HEK293 (cell line): ENCODE measurements around the gene RAB3C.

ENCODE experiments used
- BCL11A ChIP-seq: fragments of 450-650 bp; formaldehyde crosslinking; IDR thresholded peaks from 2 replicates; pipeline ENCODE4 v1.5.1; 2016; ENCODE audit warnings: low read depth, missing biosample characterization, missing genetic modification characterization
- GLIS2 ChIP-seq: fragments of 450-650 bp; formaldehyde crosslinking; IDR thresholded peaks from 2 replicates; pipeline ENCODE4 v1.5.1; 2016; ENCODE audit warnings: missing biosample characterization, missing genetic modification characterization
- KLF10 ChIP-seq: fragments of 450-650 bp; IDR thresholded peaks from 2 replicates; pipeline ENCODE4 v1.5.1; 2018; ENCODE audit warnings: missing biosample characterization, mild to moderate bottlenecking, missing genetic modification characterization
- KLF16 ChIP-seq: fragments of 450-650 bp; formaldehyde crosslinking; IDR thresholded peaks from 2 replicates; pipeline ENCODE4 v1.5.1; 2017; ENCODE audit warnings: missing biosample characterization, missing genetic modification characterization
- MYNN ChIP-seq: fragments of 450-650 bp; formaldehyde crosslinking; IDR thresholded peaks from 2 replicates; pipeline ENCODE4 v1.5.1; 2016; ENCODE audit warnings: missing biosample characterization, missing genetic modification characterization, borderline replicate concordance
- OSR2 ChIP-seq: fragments of 450-650 bp; formaldehyde crosslinking; IDR thresholded peaks from 2 replicates; pipeline ENCODE4 v1.5.1; 2016; ENCODE audit warnings: missing biosample characterization, missing genetic modification characterization
- REPIN1 ChIP-seq: fragments of 450-650 bp; formaldehyde crosslinking; IDR thresholded peaks from 2 replicates; pipeline ENCODE4 v1.5.1; 2017; ENCODE audit warnings: missing biosample characterization, missing genetic modification characterization, low read depth
- SETDB1 ChIP-seq: IDR thresholded peaks from one replicate; pipeline ENCODE4 v1.6.1; 2017; ENCODE audit warnings: mild to moderate bottlenecking, low read length, moderate library complexity, mixed read lengths; ENCODE audit not compliant: insufficient read length
- SP2 ChIP-seq: fragments of 450-650 bp; formaldehyde crosslinking; IDR thresholded peaks from 2 replicates; pipeline ENCODE4 v1.5.1; 2016; ENCODE audit warnings: missing biosample characterization, missing genetic modification characterization
- YY1 ChIP-seq: fragments of 450-650 bp; formaldehyde crosslinking; IDR thresholded peaks from 2 replicates; pipeline ENCODE4 v1.5.1; 2018; ENCODE audit warnings: missing biosample characterization, missing genetic modification characterization
- ZBTB21 ChIP-seq: fragments of 450-650 bp; formaldehyde crosslinking; IDR thresholded peaks from 2 replicates; pipeline ENCODE4 v1.5.1; 2017; ENCODE audit warnings: missing biosample characterization, missing genetic modification characterization
- ZNF114 ChIP-seq: fragments of 450-650 bp; formaldehyde crosslinking; IDR thresholded peaks from 2 replicates; pipeline ENCODE4 v1.5.0; 2017; ENCODE audit warnings: missing biosample characterization, missing genetic modification characterization
- ZNF202 ChIP-seq: fragments of 450-650 bp; formaldehyde crosslinking; IDR thresholded peaks from 2 replicates; pipeline ENCODE4 v1.5.1; 2016; ENCODE audit warnings: missing biosample characterization, missing genetic modification characterization, borderline replicate concordance
- ZNF24 ChIP-seq: fragments of 450-650 bp; formaldehyde crosslinking; IDR thresholded peaks from 2 replicates; pipeline ENCODE4 v1.5.1; 2016; ENCODE audit warnings: missing biosample characterization, missing genetic modification characterization
- ZNF266 ChIP-seq: fragments of 450-650 bp; formaldehyde crosslinking; IDR thresholded peaks from 2 replicates; pipeline ENCODE4 v1.5.1; 2016; ENCODE audit warnings: missing biosample characterization, missing genetic modification characterization, low read depth
- ZNF366 ChIP-seq: fragments of 450-650 bp; formaldehyde crosslinking; conservative IDR thresholded peaks from 2 replicates; pipeline ENCODE4 v1.5.1; 2016; ENCODE audit warnings: missing biosample characterization, missing genetic modification characterization
- ZNF423 ChIP-seq: fragments of 450-650 bp; formaldehyde crosslinking; IDR thresholded peaks from 2 replicates; pipeline ENCODE4 v1.5.1; 2016; ENCODE audit warnings: missing biosample characterization, missing genetic modification characterization
- ZNF544 ChIP-seq: fragments of 450-650 bp; formaldehyde crosslinking; IDR thresholded peaks from 2 replicates; pipeline ENCODE4 v1.5.0; 2017; ENCODE audit warnings: missing biosample characterization, missing genetic modification characterization
- ZNF677 ChIP-seq: fragments of 450-650 bp; IDR thresholded peaks from 2 replicates; pipeline ENCODE4 v1.5.0; 2018; ENCODE audit warnings: missing biosample characterization, mild to moderate bottlenecking, missing genetic modification characterization, moderate library complexity
- ZNF707 ChIP-seq: fragments of 450-650 bp; formaldehyde crosslinking; IDR thresholded peaks from 2 replicates; pipeline ENCODE4 v1.5.1; 2016; ENCODE audit warnings: missing biosample characterization, missing genetic modification characterization
- TF ChIP-seq, protein P1 (sequence below): fragments of 450-650 bp; formaldehyde crosslinking; IDR thresholded peaks from 2 replicates; pipeline ENCODE4 v1.5.1; 2017; ENCODE audit warnings: missing biosample characterization, missing genetic modification characterization
- TF ChIP-seq, protein P2 (sequence below): fragments of 450-650 bp; formaldehyde crosslinking; IDR thresholded peaks from 2 replicates; pipeline ENCODE4 v1.5.1; 2016; ENCODE audit warnings: missing biosample characterization, missing genetic modification characterization
- TF ChIP-seq, protein P3 (sequence below): fragments of 450-650 bp; formaldehyde crosslinking; IDR thresholded peaks from 2 replicates; pipeline ENCODE4 v1.5.1; 2016; ENCODE audit warnings: missing biosample characterization, missing genetic modification characterization
- TF ChIP-seq, protein P4 (sequence below): fragments of 450-650 bp; formaldehyde crosslinking; IDR thresholded peaks from 2 replicates; pipeline ENCODE4 v1.5.1; 2016; ENCODE audit warnings: missing biosample characterization, missing genetic modification characterization
- TF ChIP-seq, protein P5 (sequence below): fragments of 450-650 bp; formaldehyde crosslinking; IDR thresholded peaks from 2 replicates; pipeline ENCODE4 v1.5.1; 2017; ENCODE audit warnings: missing biosample characterization, missing genetic modification characterization
- TF ChIP-seq, protein P6 (sequence below): fragments of 450-650 bp; formaldehyde crosslinking; IDR thresholded peaks from 2 replicates; pipeline ENCODE4 v1.5.1; 2016; ENCODE audit warnings: missing biosample characterization, missing genetic modification characterization
- TF ChIP-seq, protein P7 (sequence below): fragments of 450-650 bp; formaldehyde crosslinking; IDR thresholded peaks from 2 replicates; pipeline ENCODE4 v1.5.1; 2016; ENCODE audit warnings: missing biosample characterization, missing genetic modification characterization

RAB3C gene

DNA sequence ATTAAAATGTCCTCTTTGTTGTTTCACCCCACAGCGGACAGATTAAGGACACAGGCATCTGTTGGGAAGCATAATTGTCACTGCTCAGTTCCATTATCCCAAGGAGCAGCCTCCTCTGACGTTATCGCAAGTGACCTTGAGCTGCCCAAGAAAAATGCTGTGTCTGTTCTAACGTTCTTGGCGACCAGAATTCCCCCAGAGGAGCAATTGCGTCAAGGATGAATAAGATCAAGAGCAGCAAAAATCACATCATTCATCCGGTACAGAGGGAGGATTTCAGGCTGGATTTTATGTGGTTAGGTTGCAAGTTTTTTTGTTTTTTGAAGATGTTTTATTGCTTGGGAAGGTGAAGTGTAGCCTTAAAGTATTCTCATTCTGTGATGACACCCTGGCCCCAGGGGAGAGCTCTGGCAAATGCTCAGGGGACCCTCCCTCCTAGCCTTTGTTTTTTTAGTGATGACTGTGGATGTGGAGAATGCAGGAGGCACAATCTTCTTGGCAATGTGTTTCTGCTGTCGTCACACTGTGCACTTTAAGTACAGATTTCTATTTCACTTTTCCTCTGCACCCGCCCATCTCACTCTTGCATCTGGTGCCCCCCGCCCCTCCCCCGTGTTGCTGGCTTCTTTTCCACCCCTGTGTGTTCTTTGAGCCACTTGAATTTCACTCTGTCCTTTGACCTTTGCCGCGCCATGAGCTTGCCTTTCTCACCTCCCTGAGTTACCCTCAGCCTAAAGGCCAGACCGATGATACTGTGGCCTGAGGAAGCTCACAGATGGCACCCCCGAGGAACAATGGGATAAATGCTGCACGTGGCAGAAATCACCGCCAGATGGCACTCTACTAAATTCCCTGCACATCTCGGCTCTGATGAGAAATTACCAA is 308.5 kb downstream of the RAB3C start (continued):
- TF ChIP-seq ZNF24 (tag by site-specific recombination) (peak; percentile 83), ZNF114 (no peak), MYNN (tag by site-specific recombination) (no peak), SETDB1 (no peak), OSR2 (tag by site-specific recombination) (peak; percentile 49), GLIS2 (tag by site-specific recombination) (peak; percentile 63), ZNF423 (no peak), KLF16 (tag by site-specific recombination) (no peak), KLF10 (tag by site-specific recombination) (peak; percentile 64), ZNF677 (tag by site-specific recombination) (no peak), BCL11A (tag by site-specific recombination) (0 out of 2 replicates have a peak, but pooled peaks have one; percentile 58), ZBTB21 (tag by site-specific recombination) (peak; percentile 91), ZNF202 (tag by site-specific recombination) (no peak), ZNF707 (tag by site-specific recombination) (no peak), REPIN1 (tag by site-specific recombination) (no peak), YY1 (no peak), ZNF544 (tag by site-specific recombination) (no peak), SP2 (tag by site-specific recombination) (peak; percentile 14; the same call in 1 of the 2 replicates), ZNF266 (no peak), ZNF366 (peak; percentile 32; the same call in 1 of the 2 replicates)
- TF ChIP-seq, protein P1, sequence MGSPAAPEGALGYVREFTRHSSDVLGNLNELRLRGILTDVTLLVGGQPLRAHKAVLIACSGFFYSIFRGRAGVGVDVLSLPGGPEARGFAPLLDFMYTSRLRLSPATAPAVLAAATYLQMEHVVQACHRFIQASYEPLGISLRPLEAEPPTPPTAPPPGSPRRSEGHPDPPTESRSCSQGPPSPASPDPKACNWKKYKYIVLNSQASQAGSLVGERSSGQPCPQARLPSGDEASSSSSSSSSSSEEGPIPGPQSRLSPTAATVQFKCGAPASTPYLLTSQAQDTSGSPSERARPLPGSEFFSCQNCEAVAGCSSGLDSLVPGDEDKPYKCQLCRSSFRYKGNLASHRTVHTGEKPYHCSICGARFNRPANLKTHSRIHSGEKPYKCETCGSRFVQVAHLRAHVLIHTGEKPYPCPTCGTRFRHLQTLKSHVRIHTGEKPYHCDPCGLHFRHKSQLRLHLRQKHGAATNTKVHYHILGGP, result no peak
- TF ChIP-seq, protein P2, sequence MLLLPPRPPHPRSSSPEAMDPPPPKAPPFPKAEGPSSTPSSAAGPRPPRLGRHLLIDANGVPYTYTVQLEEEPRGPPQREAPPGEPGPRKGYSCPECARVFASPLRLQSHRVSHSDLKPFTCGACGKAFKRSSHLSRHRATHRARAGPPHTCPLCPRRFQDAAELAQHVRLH (tag by site-specific recombination), result no peak
- TF ChIP-seq, protein P3, sequence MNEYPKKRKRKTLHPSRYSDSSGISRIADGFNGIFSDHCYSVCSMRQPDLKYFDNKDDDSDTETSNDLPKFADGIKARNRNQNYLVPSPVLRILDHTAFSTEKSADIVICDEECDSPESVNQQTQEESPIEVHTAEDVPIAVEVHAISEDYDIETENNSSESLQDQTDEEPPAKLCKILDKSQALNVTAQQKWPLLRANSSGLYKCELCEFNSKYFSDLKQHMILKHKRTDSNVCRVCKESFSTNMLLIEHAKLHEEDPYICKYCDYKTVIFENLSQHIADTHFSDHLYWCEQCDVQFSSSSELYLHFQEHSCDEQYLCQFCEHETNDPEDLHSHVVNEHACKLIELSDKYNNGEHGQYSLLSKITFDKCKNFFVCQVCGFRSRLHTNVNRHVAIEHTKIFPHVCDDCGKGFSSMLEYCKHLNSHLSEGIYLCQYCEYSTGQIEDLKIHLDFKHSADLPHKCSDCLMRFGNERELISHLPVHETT (tag by site-specific recombination), result peak; percentile 84
- TF ChIP-seq, protein P4, sequence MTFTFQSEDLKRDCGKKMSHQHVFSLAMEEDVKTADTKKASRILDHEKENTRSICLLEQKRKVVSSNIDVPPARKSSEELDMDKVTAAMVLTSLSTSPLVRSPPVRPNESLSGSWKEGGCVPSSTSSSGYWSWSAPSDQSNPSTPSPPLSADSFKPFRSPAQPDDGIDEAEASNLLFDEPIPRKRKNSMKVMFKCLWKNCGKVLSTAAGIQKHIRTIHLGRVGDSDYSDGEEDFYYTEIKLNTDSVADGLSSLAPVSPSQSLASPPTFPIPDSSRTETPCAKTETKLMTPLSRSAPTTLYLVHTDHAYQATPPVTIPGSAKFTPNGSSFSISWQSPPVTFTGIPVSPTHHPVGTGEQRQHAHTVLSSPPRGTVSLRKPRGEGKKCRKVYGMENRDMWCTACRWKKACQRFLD (tag by site-specific recombination), result no peak
- TF ChIP-seq, protein P5, sequence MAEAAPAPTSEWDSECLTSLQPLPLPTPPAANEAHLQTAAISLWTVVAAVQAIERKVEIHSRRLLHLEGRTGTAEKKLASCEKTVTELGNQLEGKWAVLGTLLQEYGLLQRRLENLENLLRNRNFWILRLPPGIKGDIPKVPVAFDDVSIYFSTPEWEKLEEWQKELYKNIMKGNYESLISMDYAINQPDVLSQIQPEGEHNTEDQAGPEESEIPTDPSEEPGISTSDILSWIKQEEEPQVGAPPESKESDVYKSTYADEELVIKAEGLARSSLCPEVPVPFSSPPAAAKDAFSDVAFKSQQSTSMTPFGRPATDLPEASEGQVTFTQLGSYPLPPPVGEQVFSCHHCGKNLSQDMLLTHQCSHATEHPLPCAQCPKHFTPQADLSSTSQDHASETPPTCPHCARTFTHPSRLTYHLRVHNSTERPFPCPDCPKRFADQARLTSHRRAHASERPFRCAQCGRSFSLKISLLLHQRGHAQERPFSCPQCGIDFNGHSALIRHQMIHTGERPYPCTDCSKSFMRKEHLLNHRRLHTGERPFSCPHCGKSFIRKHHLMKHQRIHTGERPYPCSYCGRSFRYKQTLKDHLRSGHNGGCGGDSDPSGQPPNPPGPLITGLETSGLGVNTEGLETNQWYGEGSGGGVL (tag by site-specific recombination), result peak; percentile 49; the same call in 1 of the 2 replicates
- TF ChIP-seq, protein P6, sequence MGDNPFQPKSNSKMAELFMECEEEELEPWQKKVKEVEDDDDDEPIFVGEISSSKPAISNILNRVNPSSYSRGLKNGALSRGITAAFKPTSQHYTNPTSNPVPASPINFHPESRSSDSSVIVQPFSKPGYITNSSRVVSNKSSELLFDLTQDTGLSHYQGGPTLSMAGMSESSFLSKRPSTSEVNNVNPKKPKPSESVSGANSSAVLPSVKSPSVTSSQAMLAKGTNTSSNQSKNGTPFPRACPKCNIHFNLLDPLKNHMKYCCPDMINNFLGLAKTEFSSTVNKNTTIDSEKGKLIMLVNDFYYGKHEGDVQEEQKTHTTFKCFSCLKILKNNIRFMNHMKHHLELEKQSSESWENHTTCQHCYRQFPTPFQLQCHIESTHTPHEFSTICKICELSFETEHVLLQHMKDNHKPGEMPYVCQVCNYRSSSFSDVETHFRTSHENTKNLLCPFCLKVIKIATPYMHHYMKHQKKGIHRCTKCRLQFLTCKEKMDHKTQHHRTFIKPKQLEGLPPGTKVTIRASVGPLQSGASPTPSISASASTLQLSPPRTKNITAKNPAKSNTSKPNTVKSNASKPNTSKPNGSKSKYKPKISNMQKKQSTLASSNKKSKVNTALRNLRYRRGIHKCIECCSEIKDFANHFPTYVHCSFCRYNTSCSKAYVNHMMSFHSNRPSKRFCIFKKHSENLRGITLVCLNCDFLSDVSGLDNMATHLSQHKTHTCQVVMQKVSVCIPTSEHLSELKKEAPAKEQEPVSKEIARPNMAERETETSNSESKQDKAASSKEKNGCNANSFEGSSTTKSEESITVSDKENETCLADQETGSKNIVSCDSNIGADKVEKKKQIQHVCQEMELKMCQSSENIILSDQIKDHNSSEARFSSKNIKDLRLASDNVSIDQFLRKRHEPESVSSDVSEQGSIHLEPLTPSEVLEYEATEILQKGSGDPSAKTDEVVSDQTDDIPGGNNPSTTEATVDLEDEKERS (tag by site-specific recombination), result no peak
- TF ChIP-seq, protein P7, sequence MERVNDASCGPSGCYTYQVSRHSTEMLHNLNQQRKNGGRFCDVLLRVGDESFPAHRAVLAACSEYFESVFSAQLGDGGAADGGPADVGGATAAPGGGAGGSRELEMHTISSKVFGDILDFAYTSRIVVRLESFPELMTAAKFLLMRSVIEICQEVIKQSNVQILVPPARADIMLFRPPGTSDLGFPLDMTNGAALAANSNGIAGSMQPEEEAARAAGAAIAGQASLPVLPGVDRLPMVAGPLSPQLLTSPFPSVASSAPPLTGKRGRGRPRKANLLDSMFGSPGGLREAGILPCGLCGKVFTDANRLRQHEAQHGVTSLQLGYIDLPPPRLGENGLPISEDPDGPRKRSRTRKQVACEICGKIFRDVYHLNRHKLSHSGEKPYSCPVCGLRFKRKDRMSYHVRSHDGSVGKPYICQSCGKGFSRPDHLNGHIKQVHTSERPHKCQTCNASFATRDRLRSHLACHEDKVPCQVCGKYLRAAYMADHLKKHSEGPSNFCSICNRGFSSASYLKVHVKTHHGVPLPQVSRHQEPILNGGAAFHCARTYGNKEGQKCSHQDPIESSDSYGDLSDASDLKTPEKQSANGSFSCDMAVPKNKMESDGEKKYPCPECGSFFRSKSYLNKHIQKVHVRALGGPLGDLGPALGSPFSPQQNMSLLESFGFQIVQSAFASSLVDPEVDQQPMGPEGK (tag by site-specific recombination), result peak; percentile 74
